ENCODE results near the gene EIF1AX. TPM values are rescaled to one million over a fixed set of nuclear protein-coding genes. Genes with fewer than 3 reads are reported as not detected.
"Not testable (repeated sequence)": the region's sequence is repeated elsewhere in the genome, so short reads cannot be mapped to it uniquely, and the experiment has no call there.

Gene EIF1AX
- total RNA-seq, 1 experiment from 2014 or later: 67.6 TPM

DNA sequence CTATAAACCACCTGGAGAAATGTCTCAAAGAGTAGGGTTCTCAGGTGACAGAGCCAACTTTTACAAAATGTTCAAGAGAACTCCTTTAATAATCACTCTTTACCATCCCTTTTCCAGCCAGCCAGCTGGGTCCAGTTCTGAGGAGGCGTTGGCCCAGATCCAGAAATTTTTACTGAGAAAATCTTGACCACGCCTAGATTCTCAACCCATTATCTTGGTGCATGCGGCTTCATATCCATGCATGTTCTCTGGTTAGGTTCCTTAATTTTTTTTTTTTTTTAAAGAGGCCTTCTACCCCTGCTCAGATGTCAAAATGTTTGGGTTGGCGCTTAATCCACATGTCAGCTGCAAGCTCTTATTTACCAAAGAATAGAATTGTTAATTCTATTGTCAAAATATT, 13.0 kb downstream of the EIF1AX start:
- Histone ChIP-seq H3K4me3 (ENCODE audit: low read depth in 2 of 2, low read length in 2 of 2) (no peak overlapping the region), H3K27me3 (ENCODE audit: control insufficient read depth, insufficient read depth, low read length) (no peaks in the 10 kb centered on the region), H3K27ac (ENCODE audit: low read length) (no peak overlapping the region), H3K4me1 (ENCODE audit: control insufficient read depth, insufficient read depth, low read length) (no peaks in the 10 kb centered on the region), H3K9me3 (ENCODE audit: control insufficient read depth, insufficient read depth, low read depth, low read length) (no peaks in the 10 kb centered on the region), H3K36me3 (ENCODE audit: control insufficient read depth, insufficient read depth, low read length) (peaks cover 12% of the 10 kb centered on the region)
- DNase-seq (ENCODE audit: low read depth, low spot score): no peak
- TF ChIP-seq POLR2AphosphoS5 (IDR thresholded peaks at IDR 0.05; ENCODE audit: low read depth, low read length) (no peak), SIN3A (IDR thresholded peaks at IDR 0.05; ENCODE audit: borderline replicate concordance, insufficient read depth, low read depth, low read length) (no peak), TCF7L2 (IDR thresholded peaks at IDR 0.05; ENCODE audit: low read depth, low read length) (no peak)
- TF ChIP-seq, protein P1, sequence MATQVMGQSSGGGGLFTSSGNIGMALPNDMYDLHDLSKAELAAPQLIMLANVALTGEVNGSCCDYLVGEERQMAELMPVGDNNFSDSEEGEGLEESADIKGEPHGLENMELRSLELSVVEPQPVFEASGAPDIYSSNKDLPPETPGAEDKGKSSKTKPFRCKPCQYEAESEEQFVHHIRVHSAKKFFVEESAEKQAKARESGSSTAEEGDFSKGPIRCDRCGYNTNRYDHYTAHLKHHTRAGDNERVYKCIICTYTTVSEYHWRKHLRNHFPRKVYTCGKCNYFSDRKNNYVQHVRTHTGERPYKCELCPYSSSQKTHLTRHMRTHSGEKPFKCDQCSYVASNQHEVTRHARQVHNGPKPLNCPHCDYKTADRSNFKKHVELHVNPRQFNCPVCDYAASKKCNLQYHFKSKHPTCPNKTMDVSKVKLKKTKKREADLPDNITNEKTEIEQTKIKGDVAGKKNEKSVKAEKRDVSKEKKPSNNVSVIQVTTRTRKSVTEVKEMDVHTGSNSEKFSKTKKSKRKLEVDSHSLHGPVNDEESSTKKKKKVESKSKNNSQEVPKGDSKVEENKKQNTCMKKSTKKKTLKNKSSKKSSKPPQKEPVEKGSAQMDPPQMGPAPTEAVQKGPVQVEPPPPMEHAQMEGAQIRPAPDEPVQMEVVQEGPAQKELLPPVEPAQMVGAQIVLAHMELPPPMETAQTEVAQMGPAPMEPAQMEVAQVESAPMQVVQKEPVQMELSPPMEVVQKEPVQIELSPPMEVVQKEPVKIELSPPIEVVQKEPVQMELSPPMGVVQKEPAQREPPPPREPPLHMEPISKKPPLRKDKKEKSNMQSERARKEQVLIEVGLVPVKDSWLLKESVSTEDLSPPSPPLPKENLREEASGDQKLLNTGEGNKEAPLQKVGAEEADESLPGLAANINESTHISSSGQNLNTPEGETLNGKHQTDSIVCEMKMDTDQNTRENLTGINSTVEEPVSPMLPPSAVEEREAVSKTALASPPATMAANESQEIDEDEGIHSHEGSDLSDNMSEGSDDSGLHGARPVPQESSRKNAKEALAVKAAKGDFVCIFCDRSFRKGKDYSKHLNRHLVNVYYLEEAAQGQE (IDR thresholded peaks at IDR 0.05; ENCODE audit: insufficient read depth in 1 of 2, low read depth in 2 of 2, low read length in 1 of 2): no peak
- TF ChIP-seq, protein P2, sequence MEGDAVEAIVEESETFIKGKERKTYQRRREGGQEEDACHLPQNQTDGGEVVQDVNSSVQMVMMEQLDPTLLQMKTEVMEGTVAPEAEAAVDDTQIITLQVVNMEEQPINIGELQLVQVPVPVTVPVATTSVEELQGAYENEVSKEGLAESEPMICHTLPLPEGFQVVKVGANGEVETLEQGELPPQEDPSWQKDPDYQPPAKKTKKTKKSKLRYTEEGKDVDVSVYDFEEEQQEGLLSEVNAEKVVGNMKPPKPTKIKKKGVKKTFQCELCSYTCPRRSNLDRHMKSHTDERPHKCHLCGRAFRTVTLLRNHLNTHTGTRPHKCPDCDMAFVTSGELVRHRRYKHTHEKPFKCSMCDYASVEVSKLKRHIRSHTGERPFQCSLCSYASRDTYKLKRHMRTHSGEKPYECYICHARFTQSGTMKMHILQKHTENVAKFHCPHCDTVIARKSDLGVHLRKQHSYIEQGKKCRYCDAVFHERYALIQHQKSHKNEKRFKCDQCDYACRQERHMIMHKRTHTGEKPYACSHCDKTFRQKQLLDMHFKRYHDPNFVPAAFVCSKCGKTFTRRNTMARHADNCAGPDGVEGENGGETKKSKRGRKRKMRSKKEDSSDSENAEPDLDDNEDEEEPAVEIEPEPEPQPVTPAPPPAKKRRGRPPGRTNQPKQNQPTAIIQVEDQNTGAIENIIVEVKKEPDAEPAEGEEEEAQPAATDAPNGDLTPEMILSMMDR (IDR thresholded peaks at IDR 0.05): no peak
- intact Hi-C loops (cut with micrococcal nuclease; ENCODE audit: unreplicated experiment) (no loop called here), in situ Hi-C loops (cut with HindIII; ENCODE audit: low pct_unique_long_range_greater_than_20kb, low sequenced_read_pairs) (no loop called here)
- CTCF ChIA-PET: no interaction called here
- BruUV-seq (replicated peaks): no TSS peak
- no peak for ATAC-seq
- POLR2A ChIA-PET: no interaction called here

DNA sequence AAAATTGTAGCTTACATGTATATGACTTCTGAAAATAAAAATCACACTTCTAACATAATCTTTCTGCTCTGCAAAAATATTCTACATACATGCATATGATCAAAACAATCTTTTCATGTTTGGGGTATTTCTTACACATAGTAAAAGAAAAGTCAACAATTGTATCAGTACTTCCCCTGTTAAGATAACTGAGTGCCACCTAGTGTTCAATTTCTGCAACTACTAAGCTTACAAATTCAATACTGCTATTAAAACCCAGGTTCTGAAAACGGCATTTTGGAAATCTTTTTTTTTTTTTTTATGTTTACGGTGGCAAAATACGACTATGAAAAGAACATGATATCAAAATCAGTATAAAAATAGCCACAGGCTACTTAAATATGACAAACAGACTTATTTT, 14.2 kb downstream of the EIF1AX start:
- DNase-seq (ENCODE audit: low read depth, low spot score); in situ Hi-C loops (cut with HindIII; ENCODE audit: low pct_unique_long_range_greater_than_20kb, low sequenced_read_pairs); H3K27ac ChIP-seq (ENCODE audit: low read length); H3K4me3 ChIP-seq (ENCODE audit: low read depth in 2 of 2, low read length in 2 of 2); H3K4me1 ChIP-seq (ENCODE audit: control insufficient read depth, insufficient read depth, low read length); POLR2A ChIA-PET; intact Hi-C loops (cut with micrococcal nuclease; ENCODE audit: unreplicated experiment); H3K9me3 ChIP-seq (ENCODE audit: control insufficient read depth, insufficient read depth, low read depth, low read length); H3K36me3 ChIP-seq (ENCODE audit: control insufficient read depth, insufficient read depth, low read length); CTCF ChIA-PET; ATAC-seq; H3K27me3 ChIP-seq (ENCODE audit: control insufficient read depth, insufficient read depth, low read length): not testable (repeated sequence)
- BruUV-seq (replicated peaks): TSS peak; percentile 40

DNA sequence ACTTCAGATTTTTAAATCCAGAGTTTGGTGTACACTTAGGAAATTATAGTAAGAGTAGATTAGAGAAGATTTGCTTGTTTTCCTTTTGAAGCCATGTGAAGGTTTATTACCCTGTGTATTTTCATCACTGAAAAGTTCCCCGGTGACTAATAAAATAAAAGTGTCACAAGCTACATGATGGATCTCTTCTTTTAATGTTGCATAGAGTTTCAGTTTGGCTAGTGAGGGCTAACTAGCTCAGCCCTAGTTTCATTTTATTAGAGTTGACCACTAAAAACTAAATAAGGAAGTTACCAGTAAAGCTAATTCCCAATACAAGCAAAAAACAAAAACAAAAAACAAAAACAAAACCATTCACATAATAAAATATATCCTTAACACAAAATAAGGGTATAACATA, 14.8 kb downstream of the EIF1AX start:
- H3K36me3 ChIP-seq (ENCODE audit: control insufficient read depth, insufficient read depth, low read length); H3K4me3 ChIP-seq (ENCODE audit: low read depth in 2 of 2, low read length in 2 of 2); BruUV-seq (replicated peaks); intact Hi-C loops (cut with micrococcal nuclease; ENCODE audit: unreplicated experiment); in situ Hi-C loops (cut with HindIII; ENCODE audit: low pct_unique_long_range_greater_than_20kb, low sequenced_read_pairs); POLR2A ChIA-PET; H3K27ac ChIP-seq (ENCODE audit: low read length); H3K9me3 ChIP-seq (ENCODE audit: control insufficient read depth, insufficient read depth, low read depth, low read length); H3K4me1 ChIP-seq (ENCODE audit: control insufficient read depth, insufficient read depth, low read length); DNase-seq (ENCODE audit: low read depth, low spot score); H3K27me3 ChIP-seq (ENCODE audit: control insufficient read depth, insufficient read depth, low read length); CTCF ChIA-PET; ATAC-seq: not testable (repeated sequence)

Data from Panc1 (cell line).